Psoas muscle (tissue), 8 donors: ENCODE measurements around the gene RFC2. TPM values are rescaled to one million over a fixed set of nuclear protein-coding genes. Genes with fewer than 3 reads are reported as not detected.

Source experiments
- ATAC-seq, 4 donors: fragments of 200-7000 bp; cut with Tn5 transposase; one replicate each; pipeline ENCODE4 v1.9.1; 2020; ENCODE audit warnings: moderate library complexity in 3 of 4, mild to moderate bottlenecking in 2 of 4
- DNase-seq, 2 donors: peaks; one replicate each; pipeline ENCODE4 v3.0.0-alpha.2; 2020
- H3K27ac ChIP-seq: fragments of 200-600 bp; one replicate; pipeline ENCODE4 v1.8.0; 2022
- H3K27me3 ChIP-seq, 3 donors: fragments of 200-600 bp in 1 of 3; one replicate each; pipeline versions ENCODE4 v1.6.1 to v1.8.0; 2013 to 2022; ENCODE audit warnings: low read length in 2 of 3, mild to moderate bottlenecking in 2 of 3, moderate library complexity in 1 of 3; ENCODE audit not compliant: insufficient read depth in 3 of 3
- H3K36me3 ChIP-seq, 2 donors: fragments of 200-600 bp in 1 of 2; one replicate each; pipeline versions ENCODE4 v1.6.1 to v1.8.0; 2013 to 2022; ENCODE audit warnings: low read depth in 1 of 2, mild to moderate bottlenecking in 1 of 2, moderate library complexity in 1 of 2; ENCODE audit not compliant: insufficient read depth in 1 of 2
- H3K4me1 ChIP-seq: fragments of 200-600 bp; one replicate; pipeline ENCODE4 v1.8.0; 2022
- H3K4me3 ChIP-seq: fragments of 200-600 bp; one replicate; pipeline ENCODE4 v1.8.0; 2022; ENCODE audit warnings: mild to moderate bottlenecking
- H3K9me3 ChIP-seq: fragments of 200-600 bp; one replicate; pipeline ENCODE4 v1.8.0; 2022
- CTCF ChIP-seq: fragments of 200-600 bp; IDR thresholded peaks from one replicate; pipeline ENCODE4 v1.8.0; 2022; ENCODE audit warnings: antibody characterized with exemption
- WGBS, 3 donors: extraction: QIAGEN DNeasy Blood & Tissue Kit; methylation state at CpG; one replicate each; pipeline versions ENCODE4 v1.1.6 to v1.1.7; 2013; 5-methylcytosine and 5-hydroxymethylcytosine counted together
- intact Hi-C, 2 donors: fragments of 100-400 bp; cut with DNase I; formaldehyde crosslinking; loops; one replicate each; pipeline versions ENCODE4 v1.11.0 to v1.14.2; 2022
- polyA plus RNA-seq, 3 donors: library from polyadenylated mRNA; stranded (reverse); fragments of 200-250 nt; gene quantifications; one replicate each; pipeline ENCODE4 v1.2.3, GENCODE V29; 2013
- total RNA-seq, 4 donors: library from RNA; stranded (reverse); fragmentation: NEBNext Ultra II Directional in 2 of 4; extraction: Animal tissue kit (Norgen Biotek cat#: 25700) in 2 of 4; gene quantifications; one replicate each; pipeline versions ENCODE4 v1.2.1 to v1.2.4, GENCODE V29; 2021 to 2023
- donor health status: healthy with polysubstance abuse.
- donor health status: DM: no; HTN: no; CAD: no; lungs with moderate emphysema.
- donor health status: Bipolar disorder and iron deficiency.
- donor health status: healthy.
- donor health status: DM: yes; HTN: yes; CAD: no.
- donor health status: DM: no; HTN: no; CAD: no.
- donor health status: DM: no; HTN: no; CAD: no.
- donor health status: DM: yes; HTN: yes; CAD: no.

Gene RFC2
- total and polyA plus RNA-seq, 7 donors, result 13.7 to 25.8 (median 19.8) TPM

GRCh38 chr7:74289018-74289658 is 34.9 kb upstream of the RFC2 start, which contains the start of gene CLIP2:
TSS of gene CLIP2 (plus strand) at chr7:74289407. CDS start at chr7:74317547, 28,140 bp downstream.
- H3K27me3 ChIP-seq, result peaks cover 0 to 4% (median 2%) of the 10 kb centered on the region in 3 donors
- no peak for TF ChIP-seq CTCF
- ATAC-seq (peak; percentile 87 to 91 (median 90)), DNase-seq (peak; percentile 85 to 87)
- intact Hi-C loops, result loop anchor here in 1 of 2 donors (2.0 kb wide), 1 partner anchor 18 kb away; no protein-coding TSS in a partner anchor
- no peak within 1 kb of the TSS for H3K27ac ChIP-seq
- WGBS, 3 donors, result 0 to 2% (median 1%) methylated on average over 21 to 66 of the region's 67 CpGs
- H3K4me1 ChIP-seq, result peaks cover 4% of the 10 kb centered on the region
- no peaks in the 10 kb centered on the region for H3K36me3 ChIP-seq
- no peaks in the 10 kb centered on the region for H3K9me3 ChIP-seq
- H3K4me3 ChIP-seq, result peak within 1 kb of the TSS; percentile 70

GRCh38 chr7:74288034-74288881 is 34.1 kb upstream of the RFC2 start:
- no peak overlapping the region for H3K27ac ChIP-seq
- H3K27me3 ChIP-seq, result peaks cover 0 to 4% (median 2%) of the 10 kb centered on the region in 3 donors
- ATAC-seq, result peak; percentile 4 to 29 (median 14)
- WGBS, 3 donors, result 32 to 42% (median 41%) methylated on average over 20 of the region's 20 CpGs
- no peaks in the 10 kb centered on the region for H3K9me3 ChIP-seq
- H3K4me3 ChIP-seq, result peak overlapping the region; percentile 70
- H3K36me3 ChIP-seq, result no peaks in the 10 kb centered on the region
- no peak for DNase-seq
- TF ChIP-seq CTCF, result no peak
- H3K4me1 ChIP-seq, result peaks cover 4% of the 10 kb centered on the region
- intact Hi-C loops, result loop anchor here in 1 of 2 donors (2.0 kb wide), 1 partner anchor 17 kb away; no protein-coding TSS in a partner anchor

GRCh38 chr7:74287303-74288033 is 33.3 kb upstream of the RFC2 start:
- intact Hi-C loops, result loop anchor here in 1 of 2 donors (2.0 kb wide), 1 partner anchor 17 kb away; no protein-coding TSS in a partner anchor
- DNase-seq, result no peak
- WGBS, 3 donors, result 73 to 87% (median 80%) methylated on average over 7 of the region's 7 CpGs
- ATAC-seq, result no peak
- no peaks in the 10 kb centered on the region for H3K36me3 ChIP-seq
- H3K4me3 ChIP-seq, result no peak overlapping the region
- no peaks in the 10 kb centered on the region for H3K9me3 ChIP-seq
- H3K27ac ChIP-seq, result no peak overlapping the region
- TF ChIP-seq CTCF, result no peak
- peaks cover 4% of the 10 kb centered on the region for H3K4me1 ChIP-seq
- peaks cover 0 to 7% (median 4%) of the 10 kb centered on the region in 3 donors for H3K27me3 ChIP-seq

- no peak for ATAC-seq
- Histone ChIP-seq H3K36me3 (no peaks in the 10 kb centered on the region), H3K27me3 (peaks cover 0 to 7% (median 4%) of the 10 kb centered on the region in 3 donors), H3K4me3 (no peak overlapping the region), H3K27ac (no peak overlapping the region), H3K9me3 (no peaks in the 10 kb centered on the region), H3K4me1 (peaks cover 4% of the 10 kb centered on the region)
- WGBS, 3 donors, result 74 to 82% (median 80%) methylated on average over 11 of the region's 11 CpGs
- intact Hi-C loops, result no loop called here
- TF ChIP-seq CTCF, result no peak
- DNase-seq, result no peak
Observed at GRCh38 chr7:74286131-74286530, 31.9 kb upstream of the RFC2 start.
